CD4-positive, alpha-beta T cell treated with Interleukin-4 for 4 hours (primary cell): Measurements from ENCODE around the gene SOWAHA.

ENCODE experiments used
- DNase-seq: peaks from one replicate; pipeline ENCODE4 v3.0.0-alpha.2; 2020

Gene SOWAHA

DNA sequence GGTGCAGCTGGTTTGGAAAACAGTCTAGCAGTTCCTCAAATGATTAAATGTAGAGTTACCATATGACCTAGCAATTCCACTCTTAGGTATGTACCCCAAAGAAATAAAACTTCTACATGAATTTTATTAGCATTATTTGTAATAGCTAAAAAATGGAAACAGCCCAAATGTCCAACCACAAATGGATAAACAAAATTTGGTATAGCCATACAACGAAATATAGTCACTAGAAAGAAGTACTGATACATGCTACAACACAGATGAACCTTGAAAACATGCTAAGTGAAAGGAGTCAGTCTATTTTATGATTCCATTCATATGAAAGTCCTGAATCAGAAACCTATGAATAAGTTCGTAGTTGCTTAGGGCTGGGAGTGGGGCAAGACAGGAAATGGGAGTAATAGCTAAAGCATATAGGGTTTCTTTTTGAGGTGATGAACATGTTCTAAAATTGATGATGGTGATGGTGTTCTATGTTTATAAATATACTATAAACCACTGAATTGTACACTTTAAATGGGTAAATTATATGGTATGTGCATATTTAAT is 46.9 kb downstream of the SOWAHA start:
- DNase-seq = no peak

DNA sequence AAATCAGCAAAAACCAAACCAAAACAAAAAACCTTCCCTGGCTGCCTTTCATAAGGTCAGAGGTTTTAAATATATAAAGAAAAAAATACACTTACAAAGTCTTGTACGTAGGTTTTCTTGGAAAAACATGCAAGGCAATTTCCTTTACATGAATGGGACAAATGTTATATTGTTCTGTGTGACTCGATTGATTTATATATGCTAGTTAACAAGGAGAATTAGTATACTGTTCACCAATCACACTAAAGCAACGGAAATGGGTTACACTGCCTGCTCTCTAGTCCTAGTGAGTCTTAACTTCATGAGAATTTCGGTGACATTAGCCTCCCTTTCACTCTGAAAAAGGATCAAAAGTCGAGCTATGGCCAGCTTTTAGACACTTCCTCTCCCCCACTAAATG is 47.6 kb downstream of the SOWAHA start:
- no peak for DNase-seq

GRCh38 chr5:132865668-132866341 is 52.7 kb downstream of the SOWAHA start:
- DNase-seq = no peak
